ENCODE data around the gene STXBP6. TPM values are rescaled to one million over a fixed set of nuclear protein-coding genes. Genes with fewer than 3 reads are reported as not detected.

The STXBP6 gene
- total and polyA plus RNA-seq, 2 of the 13 experiments (the other 11 are each of a cell fraction or from before 2014, with no cell fraction given) = 35.3 to 42.8 TPM

DNA sequence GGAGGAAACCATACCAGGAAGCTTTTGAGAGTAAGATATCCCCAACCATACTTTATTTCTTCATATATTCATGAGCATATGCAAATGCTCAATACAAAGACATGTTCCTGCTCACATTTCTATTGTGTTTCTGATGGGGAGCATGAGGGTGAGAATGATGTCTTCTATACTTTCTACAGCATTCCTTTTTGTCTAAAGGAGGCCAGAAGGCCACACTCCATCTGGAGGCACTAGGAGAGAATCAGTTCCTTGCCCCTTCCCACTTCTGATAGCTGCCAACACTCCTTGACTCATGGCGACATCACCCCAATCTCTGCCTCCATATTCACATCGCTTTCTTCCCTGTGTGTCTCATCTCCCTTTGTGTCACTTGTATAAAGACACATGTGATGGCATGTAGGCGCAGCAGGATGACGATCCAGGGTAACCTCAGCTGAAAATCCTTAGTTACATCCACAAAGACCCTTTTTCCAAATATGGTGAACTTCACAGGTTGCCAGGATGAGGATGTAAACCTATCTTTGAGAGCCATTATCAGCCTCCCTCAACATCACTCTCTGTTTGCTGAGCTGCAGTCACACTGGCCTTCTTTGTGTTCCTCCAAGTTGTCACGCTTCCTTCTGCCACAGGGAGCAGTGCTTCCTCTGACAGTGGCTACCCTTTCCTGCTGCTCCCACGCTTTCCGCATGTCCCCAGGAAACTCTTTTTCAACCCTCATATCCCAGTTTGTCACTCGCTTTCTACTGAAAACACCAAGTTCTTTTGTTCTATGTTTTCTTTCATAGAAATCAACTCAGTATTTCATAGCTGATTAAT lies 96.9 kb downstream of the STXBP6 start (continued):
- peak; percentile 61; the same call in 1 of the 2 replicates for TF ChIP-seq CBX5 (CRISPR knock-in tag; IDR thresholded peaks at IDR 0.05; ENCODE audit: borderline replicate concordance)
- TF ChIP-seq NFYB (CRISPR knock-in tag; IDR thresholded peaks at IDR 0.05) = no peak
- TF ChIP-seq TBX3 (IDR thresholded peaks at IDR 0.05; ENCODE audit: borderline replicate concordance) = no peak
- TF ChIP-seq, protein P1, sequence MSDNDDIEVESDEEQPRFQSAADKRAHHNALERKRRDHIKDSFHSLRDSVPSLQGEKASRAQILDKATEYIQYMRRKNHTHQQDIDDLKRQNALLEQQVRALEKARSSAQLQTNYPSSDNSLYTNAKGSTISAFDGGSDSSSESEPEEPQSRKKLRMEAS (IDR thresholded peaks at IDR 0.05) = 0 out of 2 replicates have a peak, but pooled peaks have one; percentile 13
- no peak for TF ChIP-seq ZNF720 (CRISPR knock-in tag; IDR thresholded peaks at IDR 0.05)
- TF ChIP-seq MED13 (CRISPR knock-in tag; IDR thresholded peaks at IDR 0.05) = no peak
- TF ChIP-seq, protein P2, sequence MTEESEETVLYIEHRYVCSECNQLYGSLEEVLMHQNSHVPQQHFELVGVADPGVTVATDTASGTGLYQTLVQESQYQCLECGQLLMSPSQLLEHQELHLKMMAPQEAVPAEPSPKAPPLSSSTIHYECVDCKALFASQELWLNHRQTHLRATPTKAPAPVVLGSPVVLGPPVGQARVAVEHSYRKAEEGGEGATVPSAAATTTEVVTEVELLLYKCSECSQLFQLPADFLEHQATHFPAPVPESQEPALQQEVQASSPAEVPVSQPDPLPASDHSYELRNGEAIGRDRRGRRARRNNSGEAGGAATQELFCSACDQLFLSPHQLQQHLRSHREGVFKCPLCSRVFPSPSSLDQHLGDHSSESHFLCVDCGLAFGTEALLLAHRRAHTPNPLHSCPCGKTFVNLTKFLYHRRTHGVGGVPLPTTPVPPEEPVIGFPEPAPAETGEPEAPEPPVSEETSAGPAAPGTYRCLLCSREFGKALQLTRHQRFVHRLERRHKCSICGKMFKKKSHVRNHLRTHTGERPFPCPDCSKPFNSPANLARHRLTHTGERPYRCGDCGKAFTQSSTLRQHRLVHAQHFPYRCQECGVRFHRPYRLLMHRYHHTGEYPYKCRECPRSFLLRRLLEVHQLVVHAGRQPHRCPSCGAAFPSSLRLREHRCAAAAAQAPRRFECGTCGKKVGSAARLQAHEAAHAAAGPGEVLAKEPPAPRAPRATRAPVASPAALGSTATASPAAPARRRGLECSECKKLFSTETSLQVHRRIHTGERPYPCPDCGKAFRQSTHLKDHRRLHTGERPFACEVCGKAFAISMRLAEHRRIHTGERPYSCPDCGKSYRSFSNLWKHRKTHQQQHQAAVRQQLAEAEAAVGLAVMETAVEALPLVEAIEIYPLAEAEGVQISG (CRISPR knock-in tag; IDR thresholded peaks at IDR 0.05) = peak; percentile 70
- TF ChIP-seq, protein P3, sequence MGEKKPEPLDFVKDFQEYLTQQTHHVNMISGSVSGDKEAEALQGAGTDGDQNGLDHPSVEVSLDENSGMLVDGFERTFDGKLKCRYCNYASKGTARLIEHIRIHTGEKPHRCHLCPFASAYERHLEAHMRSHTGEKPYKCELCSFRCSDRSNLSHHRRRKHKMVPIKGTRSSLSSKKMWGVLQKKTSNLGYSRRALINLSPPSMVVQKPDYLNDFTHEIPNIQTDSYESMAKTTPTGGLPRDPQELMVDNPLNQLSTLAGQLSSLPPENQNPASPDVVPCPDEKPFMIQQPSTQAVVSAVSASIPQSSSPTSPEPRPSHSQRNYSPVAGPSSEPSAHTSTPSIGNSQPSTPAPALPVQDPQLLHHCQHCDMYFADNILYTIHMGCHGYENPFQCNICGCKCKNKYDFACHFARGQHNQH (CRISPR knock-in tag; IDR thresholded peaks at IDR 0.05) = 0 out of 2 replicates have a peak, but pooled peaks have one; percentile 56
- TF ChIP-seq ZNF558 (CRISPR knock-in tag; IDR thresholded peaks at IDR 0.05; ENCODE audit: borderline replicate concordance) = no peak
- TF ChIP-seq, protein P4, sequence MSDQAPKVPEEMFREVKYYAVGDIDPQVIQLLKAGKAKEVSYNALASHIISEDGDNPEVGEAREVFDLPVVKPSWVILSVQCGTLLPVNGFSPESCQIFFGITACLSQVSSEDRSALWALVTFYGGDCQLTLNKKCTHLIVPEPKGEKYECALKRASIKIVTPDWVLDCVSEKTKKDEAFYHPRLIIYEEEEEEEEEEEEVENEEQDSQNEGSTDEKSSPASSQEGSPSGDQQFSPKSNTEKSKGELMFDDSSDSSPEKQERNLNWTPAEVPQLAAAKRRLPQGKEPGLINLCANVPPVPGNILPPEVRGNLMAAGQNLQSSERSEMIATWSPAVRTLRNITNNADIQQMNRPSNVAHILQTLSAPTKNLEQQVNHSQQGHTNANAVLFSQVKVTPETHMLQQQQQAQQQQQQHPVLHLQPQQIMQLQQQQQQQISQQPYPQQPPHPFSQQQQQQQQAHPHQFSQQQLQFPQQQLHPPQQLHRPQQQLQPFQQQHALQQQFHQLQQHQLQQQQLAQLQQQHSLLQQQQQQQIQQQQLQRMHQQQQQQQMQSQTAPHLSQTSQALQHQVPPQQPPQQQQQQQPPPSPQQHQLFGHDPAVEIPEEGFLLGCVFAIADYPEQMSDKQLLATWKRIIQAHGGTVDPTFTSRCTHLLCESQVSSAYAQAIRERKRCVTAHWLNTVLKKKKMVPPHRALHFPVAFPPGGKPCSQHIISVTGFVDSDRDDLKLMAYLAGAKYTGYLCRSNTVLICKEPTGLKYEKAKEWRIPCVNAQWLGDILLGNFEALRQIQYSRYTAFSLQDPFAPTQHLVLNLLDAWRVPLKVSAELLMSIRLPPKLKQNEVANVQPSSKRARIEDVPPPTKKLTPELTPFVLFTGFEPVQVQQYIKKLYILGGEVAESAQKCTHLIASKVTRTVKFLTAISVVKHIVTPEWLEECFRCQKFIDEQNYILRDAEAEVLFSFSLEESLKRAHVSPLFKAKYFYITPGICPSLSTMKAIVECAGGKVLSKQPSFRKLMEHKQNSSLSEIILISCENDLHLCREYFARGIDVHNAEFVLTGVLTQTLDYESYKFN (CRISPR knock-in tag; conservative IDR thresholded peaks at IDR 0.05) = no peak
- TF ChIP-seq ZBTB38 (CRISPR knock-in tag; IDR thresholded peaks at IDR 0.05) = peak; percentile 70; the same call in 1 of the 2 replicates
- 0 out of 2 replicates have a peak, but pooled peaks have one; percentile 71 for TF ChIP-seq ZNF780A (CRISPR knock-in tag; IDR thresholded peaks at IDR 0.05)
- no peak for TF ChIP-seq ZNF570 (CRISPR knock-in tag; IDR thresholded peaks at IDR 0.05; ENCODE audit: borderline replicate concordance)
- peak; percentile 65 for TF ChIP-seq XRCC5 (optimal IDR thresholded peaks at IDR 0.05; ENCODE audit: low read length)
- TF ChIP-seq ZNF773 (CRISPR knock-in tag; IDR thresholded peaks at IDR 0.05; ENCODE audit: borderline replicate concordance) = no peak

All from HepG2 (cell line).